Measurements from ENCODE around the gene CFAP99.

Gene CFAP99

DNA sequence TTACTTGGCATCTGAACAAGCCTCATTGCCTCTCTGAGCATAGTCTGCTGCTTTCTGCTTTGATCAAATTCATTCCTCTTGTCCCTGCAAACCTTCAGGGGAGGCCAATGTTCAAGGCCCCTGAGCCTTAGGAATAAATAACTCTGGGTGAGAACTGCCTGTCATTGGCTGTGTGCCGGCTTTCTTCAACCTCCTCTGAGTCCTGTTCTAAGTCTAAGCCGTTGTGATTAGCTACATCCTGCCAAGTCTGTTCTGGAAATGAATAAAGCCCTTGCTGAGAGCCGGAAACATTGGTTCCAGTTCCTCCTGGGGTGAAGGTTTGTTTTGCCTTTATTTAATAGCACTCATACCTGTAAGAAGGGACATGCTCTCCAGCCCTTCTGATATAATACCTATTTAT is 63.9 kb downstream of the CFAP99 start:
- no peak for DNase-seq (ENCODE audit: low spot score)
- peak overlapping the region; percentile 73 for H3K4me3 Mint-ChIP-seq
- peaks cover 79% of the 10 kb centered on the region for H3K4me1 Mint-ChIP-seq (ENCODE audit: low read depth)

DNA sequence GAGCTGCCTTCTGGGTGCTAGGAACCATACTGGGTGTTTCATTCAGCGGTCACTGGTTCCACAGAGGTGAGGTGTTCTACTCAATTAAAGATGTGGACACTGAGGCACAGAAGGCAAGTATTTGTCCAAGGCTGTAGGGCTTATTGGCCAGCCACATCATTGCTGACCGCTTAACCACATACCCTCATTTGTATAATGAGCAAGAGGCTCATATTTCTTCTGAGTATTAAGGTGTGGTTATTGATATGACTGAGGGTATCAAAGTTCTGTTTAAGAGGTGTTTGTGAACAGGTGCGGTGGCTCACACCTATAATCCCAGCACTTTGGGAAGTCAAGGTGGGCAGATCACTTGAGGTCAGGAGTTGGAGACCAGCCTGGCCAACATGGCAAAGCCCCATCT is 64.5 kb downstream of the CFAP99 start:
- no peaks in the 10 kb centered on the region for H3K9me3 Mint-ChIP-seq
- H3K27ac Mint-ChIP-seq = peak overlapping the region; percentile 89
- peak overlapping the region; percentile 73 for H3K4me3 Mint-ChIP-seq
- peaks cover 76% of the 10 kb centered on the region for H3K4me1 Mint-ChIP-seq (ENCODE audit: low read depth)
- DNase-seq (ENCODE audit: low spot score) = no peak
- no peaks in the 10 kb centered on the region for H3K27me3 Mint-ChIP-seq (ENCODE audit: low read depth)
- peaks cover 15% of the 10 kb centered on the region for H3K36me3 Mint-ChIP-seq (ENCODE audit: low read depth)

More for the DNA sequence above, 63.9 kb downstream of the CFAP99 start:
- H3K36me3 Mint-ChIP-seq (ENCODE audit: low read depth) = peaks cover 18% of the 10 kb centered on the region
- H3K27me3 Mint-ChIP-seq (ENCODE audit: low read depth) = no peaks in the 10 kb centered on the region
- H3K27ac Mint-ChIP-seq = peak overlapping the region; percentile 89
- H3K9me3 Mint-ChIP-seq = no peaks in the 10 kb centered on the region

DNA sequence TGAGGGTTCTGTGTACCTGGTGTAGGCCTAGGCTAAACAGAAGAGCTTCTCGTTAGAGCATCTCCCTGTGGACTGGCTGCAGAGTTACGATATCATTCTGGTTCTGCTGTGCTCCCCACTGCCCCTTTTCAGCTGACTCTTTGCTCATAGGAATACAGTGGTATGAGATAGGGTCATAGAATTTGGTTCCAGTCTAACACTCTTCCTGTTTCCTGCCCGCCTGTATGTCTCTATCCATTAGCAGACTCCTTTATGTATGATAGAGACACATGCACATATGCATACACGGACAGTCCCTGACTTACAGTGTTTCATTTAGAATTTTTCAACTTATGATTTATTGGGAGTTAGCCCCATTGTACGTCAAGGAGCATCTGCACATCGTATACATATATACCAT is 65.4 kb downstream of the CFAP99 start:
- Mint-ChIP-seq H3K4me3 (peak overlapping the region; percentile 45), H3K36me3 (ENCODE audit: low read depth) (peaks cover 14% of the 10 kb centered on the region), H3K27ac (peak overlapping the region; percentile 60), H3K4me1 (ENCODE audit: low read depth) (peaks cover 68% of the 10 kb centered on the region), H3K27me3 (ENCODE audit: low read depth) (no peaks in the 10 kb centered on the region), H3K9me3 (no peaks in the 10 kb centered on the region)
- no peak for DNase-seq (ENCODE audit: low spot score)

DNA sequence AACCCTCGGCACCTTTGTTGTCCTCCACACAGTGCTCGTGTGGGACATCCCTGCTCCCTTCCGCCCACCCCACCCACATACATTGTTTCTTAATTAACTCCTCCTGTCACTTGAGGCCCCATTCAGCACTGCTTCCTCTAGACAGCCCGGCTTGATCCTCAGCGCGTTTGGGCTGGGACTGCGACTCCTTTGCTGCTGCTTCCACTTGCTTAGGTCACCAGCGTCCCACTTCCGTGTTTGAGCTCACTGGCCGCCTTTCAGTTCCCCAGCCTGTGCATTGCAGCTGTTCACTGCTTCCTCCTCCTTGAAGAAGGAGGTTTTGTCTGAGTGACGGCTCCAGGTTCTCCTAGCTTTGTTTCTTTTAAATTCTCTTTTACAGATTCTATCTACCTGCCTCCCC is 66.2 kb downstream of the CFAP99 start:
- no peaks in the 10 kb centered on the region for H3K27me3 Mint-ChIP-seq (ENCODE audit: low read depth)
- peak overlapping the region; percentile 87 for H3K27ac Mint-ChIP-seq
- H3K4me1 Mint-ChIP-seq (ENCODE audit: low read depth) = peaks cover 65% of the 10 kb centered on the region
- H3K4me3 Mint-ChIP-seq = peak overlapping the region; percentile 74
- H3K9me3 Mint-ChIP-seq = no peaks in the 10 kb centered on the region
- H3K36me3 Mint-ChIP-seq (ENCODE audit: low read depth) = peaks cover 14% of the 10 kb centered on the region
- peak; percentile 56 for DNase-seq (ENCODE audit: low spot score)

DNA sequence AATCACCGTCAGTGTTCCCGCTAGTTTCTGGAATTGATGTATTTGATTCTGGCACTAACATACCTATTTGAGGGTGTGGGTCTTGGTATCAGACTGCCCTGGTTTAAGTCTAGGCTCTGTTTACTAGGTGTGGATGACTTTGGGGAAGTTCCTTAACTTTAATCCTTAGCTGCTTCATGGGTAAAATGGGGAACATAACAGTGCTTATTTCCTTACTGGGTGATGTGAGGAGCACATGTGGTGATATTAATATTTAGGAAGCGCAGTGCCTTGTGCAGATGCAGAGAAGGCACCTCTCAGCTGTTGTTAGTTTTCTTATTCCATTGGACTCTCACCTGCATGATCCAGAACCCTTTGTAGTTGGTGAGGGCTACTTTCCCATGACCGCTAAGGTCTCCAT is 67.2 kb downstream of the CFAP99 start:
- Mint-ChIP-seq H3K4me3 (no peak overlapping the region), H3K36me3 (ENCODE audit: low read depth) (peaks cover 21% of the 10 kb centered on the region), H3K27ac (peak overlapping the region; percentile 66), H3K9me3 (no peaks in the 10 kb centered on the region), H3K4me1 (ENCODE audit: low read depth) (peaks cover 60% of the 10 kb centered on the region), H3K27me3 (ENCODE audit: low read depth) (no peaks in the 10 kb centered on the region)
- DNase-seq (ENCODE audit: low spot score) = no peak

DNA sequence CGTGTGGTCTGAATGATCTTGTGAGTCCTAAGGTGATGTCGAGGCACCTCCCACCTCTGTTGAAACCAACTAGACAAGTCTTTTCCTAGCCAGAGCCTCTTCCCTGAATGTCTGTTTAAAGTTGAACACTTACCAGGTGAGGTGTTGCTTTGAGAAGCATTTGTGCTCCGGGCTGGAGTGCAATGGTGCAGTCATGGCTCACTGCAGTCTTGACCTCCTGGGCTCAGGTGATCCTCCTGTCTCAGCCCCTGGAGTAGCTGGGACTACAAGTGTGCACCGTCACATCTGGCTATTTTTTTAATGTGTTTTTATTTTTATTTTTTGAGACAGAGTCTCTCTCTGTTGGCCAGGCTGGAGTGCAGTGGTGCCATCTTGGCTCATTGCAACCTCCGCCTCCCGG is 68.2 kb downstream of the CFAP99 start:
- Mint-ChIP-seq H3K27ac (peak overlapping the region; percentile 66), H3K9me3 (no peaks in the 10 kb centered on the region), H3K4me1 (ENCODE audit: low read depth) (peaks cover 50% of the 10 kb centered on the region), H3K36me3 (ENCODE audit: low read depth) (peaks cover 24% of the 10 kb centered on the region), H3K4me3 (no peak overlapping the region), H3K27me3 (ENCODE audit: low read depth) (no peaks in the 10 kb centered on the region)
- no peak for DNase-seq (ENCODE audit: low spot score)

DNA sequence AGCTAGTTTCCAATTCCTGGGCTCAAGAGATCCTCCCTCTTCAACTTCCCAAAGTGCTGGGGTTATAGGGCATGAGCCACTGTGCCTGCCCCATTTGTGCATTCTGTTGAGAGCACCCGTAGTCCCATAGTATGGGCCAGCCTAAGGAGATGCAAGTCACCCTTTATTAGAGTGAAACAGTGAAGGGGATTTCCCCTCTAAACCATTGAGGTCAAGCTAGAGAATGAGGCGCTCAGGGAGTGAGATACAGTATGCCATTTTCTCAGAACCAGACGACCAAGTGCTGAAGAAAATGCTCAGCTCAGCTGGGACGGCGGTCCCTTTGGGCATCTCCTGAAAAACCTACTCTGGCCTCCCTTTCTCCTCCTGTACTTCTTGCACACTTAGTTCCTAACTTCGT is 68.9 kb downstream of the CFAP99 start:
- Mint-ChIP-seq H3K9me3 (no peaks in the 10 kb centered on the region), H3K4me3 (no peak overlapping the region), H3K27ac (no peak overlapping the region), H3K27me3 (ENCODE audit: low read depth) (no peaks in the 10 kb centered on the region), H3K4me1 (ENCODE audit: low read depth) (peaks cover 44% of the 10 kb centered on the region), H3K36me3 (ENCODE audit: low read depth) (peaks cover 29% of the 10 kb centered on the region)
- DNase-seq (ENCODE audit: low spot score) = no peak

DNA sequence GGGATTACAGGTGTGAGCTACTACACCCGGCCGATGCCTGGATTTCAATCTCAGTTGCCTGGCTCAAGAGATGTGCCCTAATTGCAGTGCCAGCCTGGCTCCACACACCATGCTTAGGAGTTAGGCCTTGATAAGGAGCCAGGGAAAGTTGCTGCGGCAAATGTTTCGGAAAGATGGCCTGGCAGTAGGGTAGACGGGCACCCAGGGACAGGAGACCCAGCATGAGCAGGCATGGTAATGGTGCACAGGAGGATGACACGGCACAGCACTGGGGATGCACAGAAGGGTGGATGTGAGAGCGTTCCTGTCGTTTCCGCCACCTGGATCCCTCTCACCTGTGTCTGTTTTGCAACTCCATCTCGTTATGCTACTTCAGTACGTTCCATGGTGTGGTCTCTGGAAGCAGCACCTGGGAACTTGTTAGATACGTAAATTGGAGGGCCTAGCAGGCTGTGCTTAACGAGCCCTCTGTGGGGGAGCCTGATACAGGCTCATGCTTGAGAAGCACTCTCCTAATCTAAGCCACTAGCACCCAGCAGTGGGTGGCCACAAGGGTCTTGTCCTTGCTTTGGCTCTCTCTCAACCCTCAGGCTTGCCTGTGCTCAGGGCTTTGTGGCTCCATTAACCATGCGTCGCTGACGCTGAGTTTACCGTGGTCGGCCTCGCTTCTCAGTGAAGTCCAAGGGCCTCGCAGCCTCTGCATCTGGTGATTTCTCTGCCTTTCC is 70.5 kb downstream of the CFAP99 start:
- Mint-ChIP-seq H3K36me3 (ENCODE audit: low read depth) (peaks cover 36% of the 10 kb centered on the region), H3K4me1 (ENCODE audit: low read depth) (peaks cover 33% of the 10 kb centered on the region)

DNA sequence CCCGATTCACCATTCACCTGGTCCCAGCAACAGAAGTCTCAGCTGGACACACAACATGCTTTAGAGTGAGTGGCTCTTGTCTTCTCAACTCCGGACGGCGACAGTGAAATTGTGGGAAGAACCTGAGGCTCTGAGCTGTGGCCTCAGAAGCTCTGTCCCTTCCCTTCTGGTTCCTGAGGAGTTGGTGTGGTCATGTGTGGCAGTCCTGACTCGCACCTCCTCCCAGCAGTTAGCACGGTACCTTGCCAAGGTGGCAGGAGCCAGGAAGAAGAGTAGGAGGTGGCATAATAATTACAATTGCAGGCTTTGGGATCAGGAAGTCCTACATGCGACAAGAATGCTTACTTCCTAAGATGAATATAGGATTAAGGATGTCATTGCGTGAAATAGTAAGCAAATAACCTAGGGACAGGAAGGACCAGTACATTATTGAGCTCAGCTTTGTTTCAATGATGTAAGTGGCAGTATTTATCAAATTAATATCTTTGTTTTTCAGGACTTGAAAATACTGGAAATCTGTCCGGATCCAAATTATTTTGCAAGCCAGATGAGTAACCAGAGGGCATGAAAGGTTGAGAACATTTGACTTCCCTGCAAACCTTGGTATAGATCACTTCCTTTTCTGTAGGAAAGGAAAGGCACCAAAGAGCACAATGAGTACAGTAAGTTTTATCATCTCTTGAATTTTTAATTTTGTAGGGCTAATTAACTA is 71.2 kb downstream of the CFAP99 start:
- DNase-seq (ENCODE audit: low spot score) = no peak
- Mint-ChIP-seq H3K27me3 (ENCODE audit: low read depth) (no peaks in the 10 kb centered on the region), H3K4me1 (ENCODE audit: low read depth) (peaks cover 27% of the 10 kb centered on the region), H3K9me3 (no peaks in the 10 kb centered on the region), H3K27ac (no peak overlapping the region), H3K36me3 (ENCODE audit: low read depth) (peaks cover 40% of the 10 kb centered on the region), H3K4me3 (no peak overlapping the region)

More for the DNA sequence above, 70.5 kb downstream of the CFAP99 start:
- Mint-ChIP-seq H3K9me3 (no peaks in the 10 kb centered on the region), H3K27me3 (ENCODE audit: low read depth) (no peaks in the 10 kb centered on the region), H3K4me3 (no peak overlapping the region), H3K27ac (no peak overlapping the region)
- DNase-seq (ENCODE audit: low spot score) = no peak

DNA sequence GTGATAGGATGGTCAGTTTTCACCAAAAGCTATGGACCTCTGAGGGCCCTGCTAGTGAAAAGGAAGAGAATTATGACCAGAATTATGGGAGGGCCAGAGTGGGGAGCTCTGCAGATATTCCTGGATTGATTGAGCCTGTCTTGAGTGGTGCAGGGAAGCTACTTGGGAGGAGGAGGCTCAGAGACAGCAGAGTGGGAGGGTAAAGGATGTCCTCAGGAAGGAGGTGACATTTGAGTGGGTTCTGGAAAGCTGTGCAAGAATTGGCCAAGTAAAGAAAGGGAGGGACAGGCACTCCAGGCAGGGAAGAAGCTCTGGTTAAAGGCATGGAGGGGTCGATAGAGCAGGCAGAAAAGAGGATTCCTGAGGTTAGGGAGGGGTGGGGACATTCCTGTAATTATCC is 74.2 kb downstream of the CFAP99 start:
- peaks cover 7% of the 10 kb centered on the region for H3K4me1 Mint-ChIP-seq (ENCODE audit: low read depth)
- no peaks in the 10 kb centered on the region for H3K9me3 Mint-ChIP-seq
- H3K27me3 Mint-ChIP-seq (ENCODE audit: low read depth) = no peaks in the 10 kb centered on the region
- H3K27ac Mint-ChIP-seq = no peak overlapping the region
- H3K4me3 Mint-ChIP-seq = no peak overlapping the region
- DNase-seq (ENCODE audit: low spot score) = no peak
- peaks cover 63% of the 10 kb centered on the region for H3K36me3 Mint-ChIP-seq (ENCODE audit: low read depth)

DNA sequence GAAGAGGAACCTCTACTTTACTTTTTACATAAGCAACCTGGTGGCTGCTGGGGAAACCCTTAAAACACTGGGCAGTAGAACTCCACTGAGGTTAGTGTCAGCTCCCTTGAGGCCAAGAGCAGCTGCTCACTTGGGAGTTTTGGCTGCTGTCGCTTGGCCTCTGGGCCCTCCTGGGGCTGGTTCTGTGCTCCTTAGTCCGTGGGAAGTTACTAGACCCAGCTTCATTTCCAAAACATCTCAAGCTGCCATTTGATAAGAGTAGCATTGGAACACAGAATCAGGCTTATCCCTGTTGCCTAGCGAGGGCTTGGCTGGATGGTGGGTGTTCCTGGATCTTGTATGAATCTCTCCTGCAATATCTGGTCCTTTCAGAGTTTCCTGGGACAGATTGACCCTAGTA is 76.2 kb downstream of the CFAP99 start:
- Mint-ChIP-seq H3K27me3 (ENCODE audit: low read depth) (no peaks in the 10 kb centered on the region), H3K4me3 (no peak overlapping the region), H3K9me3 (no peaks in the 10 kb centered on the region), H3K36me3 (ENCODE audit: low read depth) (peaks cover 60% of the 10 kb centered on the region), H3K27ac (no peak overlapping the region), H3K4me1 (ENCODE audit: low read depth) (peaks cover 3% of the 10 kb centered on the region)
- DNase-seq (ENCODE audit: low spot score) = no peak

DNA sequence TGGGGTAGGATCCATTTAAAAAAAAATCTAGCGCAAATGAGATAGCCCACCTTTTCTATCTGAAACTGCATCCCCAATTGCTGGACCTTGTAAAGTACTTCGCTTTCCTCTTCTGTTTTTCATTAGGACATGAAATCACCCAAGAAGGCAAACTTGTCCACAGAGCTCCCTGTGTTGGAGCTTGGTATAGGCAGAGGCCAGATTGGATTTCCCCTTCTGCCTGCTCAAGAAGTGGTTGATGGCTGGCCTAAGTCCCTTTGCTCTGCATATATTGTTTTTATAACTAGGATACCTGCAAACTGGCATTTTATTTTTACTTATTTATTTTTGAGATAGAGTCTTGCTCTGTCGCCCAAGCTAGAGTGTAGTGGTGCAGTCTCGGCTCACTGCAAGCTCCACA is 78.6 kb downstream of the CFAP99 start:
- no peak overlapping the region for H3K27ac Mint-ChIP-seq

DNA sequence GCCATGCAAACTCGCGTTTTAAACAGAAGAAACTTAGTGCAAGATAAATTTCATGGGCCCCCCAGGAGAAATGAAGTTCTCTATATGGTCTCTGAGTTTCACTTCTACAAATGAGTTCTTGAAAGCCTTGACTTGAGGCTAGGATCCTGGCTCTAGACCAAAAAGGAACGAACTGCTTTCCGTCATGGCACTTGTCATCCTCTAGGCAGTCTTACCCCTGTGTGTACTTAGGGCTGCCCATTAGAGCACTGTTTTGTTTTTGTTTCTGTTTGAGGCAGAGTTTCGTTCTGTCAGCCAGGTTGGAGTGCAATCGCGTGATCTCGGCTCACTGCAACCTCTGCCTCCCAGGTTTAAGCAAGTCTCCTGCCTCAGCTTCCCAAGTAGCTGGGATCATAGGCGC is 79.2 kb downstream of the CFAP99 start:
- peaks cover 3% of the 10 kb centered on the region for H3K4me1 Mint-ChIP-seq (ENCODE audit: low read depth)
- no peak overlapping the region for H3K4me3 Mint-ChIP-seq
- DNase-seq (ENCODE audit: low spot score) = no peak
- no peak overlapping the region for H3K27ac Mint-ChIP-seq
- no peaks in the 10 kb centered on the region for H3K9me3 Mint-ChIP-seq
- H3K36me3 Mint-ChIP-seq (ENCODE audit: low read depth) = peaks cover 61% of the 10 kb centered on the region
- H3K27me3 Mint-ChIP-seq (ENCODE audit: low read depth) = no peaks in the 10 kb centered on the region

More for the DNA sequence above, 78.6 kb downstream of the CFAP99 start:
- Mint-ChIP-seq H3K4me1 (ENCODE audit: low read depth) (peaks cover 3% of the 10 kb centered on the region), H3K27me3 (ENCODE audit: low read depth) (no peaks in the 10 kb centered on the region), H3K4me3 (no peak overlapping the region), H3K9me3 (no peaks in the 10 kb centered on the region), H3K36me3 (ENCODE audit: low read depth) (peaks cover 65% of the 10 kb centered on the region)
- DNase-seq (ENCODE audit: low spot score) = no peak

DNA sequence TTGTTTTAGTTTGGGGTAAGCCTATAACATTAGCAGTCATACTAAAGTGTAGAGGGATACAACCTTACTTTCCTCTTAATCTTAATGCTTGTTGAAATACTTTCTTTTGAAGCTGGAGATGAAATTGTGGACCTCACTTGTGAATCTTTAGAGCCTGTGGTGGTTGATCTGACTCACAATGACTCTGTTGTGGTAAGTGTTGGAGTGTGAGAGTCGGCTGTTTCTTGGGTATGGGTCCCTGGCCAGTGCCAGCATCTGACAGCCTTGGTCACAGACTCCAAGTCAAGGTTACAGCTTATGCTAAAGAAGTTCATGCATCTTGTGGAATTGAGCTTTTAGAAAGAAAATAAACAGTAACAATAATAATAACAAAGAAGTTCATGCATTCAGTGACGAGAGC is 81.8 kb downstream of the CFAP99 start:
- Mint-ChIP-seq H3K27ac (no peak overlapping the region), H3K4me3 (no peak overlapping the region), H3K36me3 (ENCODE audit: low read depth) (peaks cover 58% of the 10 kb centered on the region), H3K9me3 (no peaks in the 10 kb centered on the region), H3K27me3 (ENCODE audit: low read depth) (no peaks in the 10 kb centered on the region), H3K4me1 (ENCODE audit: low read depth) (peaks cover 3% of the 10 kb centered on the region)
- no peak for DNase-seq (ENCODE audit: low spot score)
